Erythroblast (primary cell): ENCODE data around the gene NPC1.

Experiments
- GATA1 ChIP-seq: IDR thresholded peaks from 2 replicates; pipeline ENCODE4 v1.6.1; 2011; ENCODE audit warnings: low read depth, mild to moderate bottlenecking, control low read depth, low read length, moderate library complexity
- POLR2A ChIP-seq: IDR thresholded peaks from 2 replicates; pipeline ENCODE4 v1.6.1; 2011; ENCODE audit warnings: mild to moderate bottlenecking, low read length

DNA sequence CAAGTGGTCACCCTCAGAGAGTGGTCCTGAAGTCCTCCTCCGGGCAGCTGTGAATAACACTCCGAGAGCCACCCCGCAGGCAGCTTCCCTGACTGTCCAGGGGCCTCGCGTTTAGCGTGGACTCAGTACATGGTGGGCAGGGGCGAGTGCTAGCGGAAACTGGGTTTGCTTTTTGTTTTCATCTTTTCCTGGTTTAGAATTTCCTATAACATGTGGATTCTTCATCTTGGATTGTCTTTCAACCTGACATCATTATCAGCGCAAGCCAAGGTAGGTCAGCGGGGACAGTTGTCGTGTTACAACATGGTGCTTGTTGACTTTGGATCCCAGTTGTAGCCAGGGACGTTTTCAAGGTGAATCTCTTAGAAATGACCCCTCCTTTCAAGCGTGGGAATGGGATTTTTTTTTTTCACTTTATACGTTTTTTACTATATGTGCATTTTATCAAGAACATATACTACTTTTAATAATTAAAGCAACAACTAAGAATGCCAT is 62.0 kb downstream of the NPC1 start:
- TF ChIP-seq POLR2A (no peak), GATA1 (no peak)
